Activated CD8-positive, alpha-beta memory T cell treated with anti-CD3 and anti-CD28 coated beads, Interleukin-2, amount 50 U/mL, for 48 hours (primary cell): Measurements from ENCODE around the gene CA5A.
"Not testable (repeated sequence)": the region's sequence is repeated elsewhere in the genome, so short reads cannot be mapped to it uniquely, and the experiment has no call there.

Experiments
- DNase-seq: peaks from one replicate; pipeline ENCODE4 v3.0.0-alpha.2; 2020

Gene CA5A

GRCh38 chr16:87936375-87937230, at the start of gene CA5A:
TSS of gene CA5A (minus strand) at chr16:87936529. CDS start at chr16:87936450, 79 bp downstream.
- no peak for DNase-seq

- not testable (repeated sequence) for DNase-seq
These were observed 49.2 kb upstream of the CA5A start for GRCh38 chr16:87985493-87985892.

GRCh38 chr16:87984632-87985267, 48.4 kb upstream of the CA5A start:
- peak; percentile 47 for DNase-seq

GRCh38 chr16:87984180-87984579, 47.9 kb upstream of the CA5A start:
- peak; percentile 55 for DNase-seq

- peak; percentile 54 for DNase-seq
These were observed 47.4 kb upstream of the CA5A start for GRCh38 chr16:87983737-87984097.

GRCh38 chr16:87983072-87983736, 46.9 kb upstream of the CA5A start:
- DNase-seq: not testable (repeated sequence)

- no peak for DNase-seq
These were observed 46.3 kb upstream of the CA5A start for GRCh38 chr16:87982581-87983041.

- not testable (repeated sequence) for DNase-seq
These were observed 45.0 kb upstream of the CA5A start for GRCh38 chr16:87981376-87981775.

- not testable (repeated sequence) for DNase-seq
These were observed 43.7 kb upstream of the CA5A start for GRCh38 chr16:87979911-87980630.

GRCh38 chr16:87979352-87979751, 43.0 kb upstream of the CA5A start:
- no peak for DNase-seq

- peak; percentile 23 for DNase-seq
These were observed 41.8 kb upstream of the CA5A start for GRCh38 chr16:87978127-87978526.

GRCh38 chr16:87976665-87977064, 40.3 kb upstream of the CA5A start:
- DNase-seq: no peak

- no peak for DNase-seq
These were observed 37.8 kb upstream of the CA5A start for GRCh38 chr16:87974178-87974577.

- no peak for DNase-seq
These were observed 37.4 kb upstream of the CA5A start for GRCh38 chr16:87973717-87974116.

- DNase-seq: no peak
These were observed 35.6 kb upstream of the CA5A start for GRCh38 chr16:87971933-87972332.

GRCh38 chr16:87970186-87970585, 33.9 kb upstream of the CA5A start:
- DNase-seq: no peak

- DNase-seq: no peak
These were observed 32.2 kb upstream of the CA5A start for GRCh38 chr16:87968541-87968940.

GRCh38 chr16:87966685-87967185, 30.4 kb upstream of the CA5A start:
- no peak for DNase-seq

- DNase-seq: no peak
These were observed 29.8 kb upstream of the CA5A start for GRCh38 chr16:87966064-87966645.

- no peak for DNase-seq
These were observed 29.1 kb upstream of the CA5A start for GRCh38 chr16:87965417-87965816.

- no peak for DNase-seq
These were observed 27.8 kb upstream of the CA5A start for GRCh38 chr16:87964049-87964659.

GRCh38 chr16:87963400-87963799, 27.1 kb upstream of the CA5A start:
- no peak for DNase-seq
